ENCODE measurements around the gene PRUNE2.

DNA sequence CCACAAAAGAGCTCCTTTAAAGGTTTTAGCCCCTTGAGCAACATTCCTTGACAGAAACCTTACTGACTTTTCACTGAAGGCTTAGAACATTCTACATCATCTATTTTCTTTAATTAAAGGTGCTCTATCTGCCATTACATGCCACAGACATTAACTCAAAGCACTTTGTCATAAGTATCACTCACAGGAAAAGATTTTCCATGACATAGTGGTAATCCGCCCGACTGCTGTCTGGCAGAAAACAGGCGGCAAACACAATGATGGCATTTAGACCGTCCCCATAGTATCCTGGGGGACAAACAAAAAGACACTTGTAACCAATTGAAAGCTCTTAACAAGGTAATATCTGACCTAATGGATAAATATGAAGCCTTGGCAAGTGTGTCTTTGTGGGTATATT is 267.9 kb downstream of the PRUNE2 start:
- TF ChIP-seq POLR2AphosphoS5 (IDR thresholded peaks at IDR 0.05; ENCODE audit: low read depth, low read length) (no peak), SIN3A (IDR thresholded peaks at IDR 0.05; ENCODE audit: borderline replicate concordance, insufficient read depth, low read length) (no peak), TAF1 (IDR thresholded peaks at IDR 0.05; ENCODE audit: borderline replicate concordance, insufficient read depth, low read length) (no peak), FOXP2 (optimal IDR thresholded peaks at IDR 0.05; ENCODE audit: borderline replicate concordance, extremely low read depth, extremely low read length, insufficient read depth) (no peak)
